OCI-LY7 (cell line): ENCODE data around the gene PRODH. TPM values are rescaled to one million over a fixed set of nuclear protein-coding genes. Genes with fewer than 3 reads are reported as not detected.
"Not testable (repeated sequence)": the region's sequence is repeated elsewhere in the genome, so short reads cannot be mapped to it uniquely, and the experiment has no call there.

Experiments
- BruUV-seq: library from RNA; stranded (reverse); fragments of 400-500 nt; replicated peaks from 2 replicates; lab custom pipeline; 2021; lab: Mats Ljungman, UMichigan
- CTCF ChIA-PET: fragments of 300-600 bp; sonication (Branson Sonifier 250); formaldehyde crosslinking; loops from one replicate; lab custom pipeline; 2022; ENCODE audit warnings: antibody characterized with exemption; ENCODE audit not compliant: unreplicated experiment; lab: Charles Lee
- POLR2A ChIA-PET: fragments of 300-600 bp; sonication (Branson Sonifier 250); formaldehyde crosslinking; loops from one replicate; lab custom pipeline; 2022; ENCODE audit warnings: antibody characterized with exemption; lab: Charles Lee
- DNase-seq: peaks from one replicate; pipeline ENCODE4 v3.0.0-alpha.2; 2015; ENCODE audit warnings: low spot score
- H2AFZ ChIP-seq: fragments of 200-600 bp; sonication (generic), shearing (Covaris generic); 2 replicates; pipeline ENCODE4 v1.6.1; 2014; ENCODE audit warnings: mild to moderate bottlenecking, antibody characterized with exemption, low read length, moderate library complexity
- H3K27ac ChIP-seq: fragments of 200-600 bp; sonication (generic); 2 replicates; pipeline ENCODE4 v1.5.1; 2014; ENCODE audit warnings: mixed run types, low read depth, mild to moderate bottlenecking, moderate library complexity, low read length, inconsistent platforms; ENCODE audit not compliant: poor library complexity, severe bottlenecking
- H3K36me3 ChIP-seq: fragments of 200-600 bp; sonication (generic); 2 replicates; pipeline ENCODE4 v1.6.1; 2014; ENCODE audit warnings: mild to moderate bottlenecking, antibody characterized with exemption, low read length, moderate library complexity, mixed read lengths; ENCODE audit not compliant: insufficient read depth
- H3K4me1 ChIP-seq: fragments of 200-600 bp; sonication (generic); 2 replicates; pipeline ENCODE4 v1.5.1; 2014; ENCODE audit warnings: mild to moderate bottlenecking, low read length; ENCODE audit not compliant: insufficient read depth, poor library complexity, severe bottlenecking
- H3K4me2 ChIP-seq: fragments of 200-600 bp; sonication (generic); 2 replicates; pipeline ENCODE4 v1.6.1; 2014; ENCODE audit warnings: mild to moderate bottlenecking, low read length
- H3K4me3 ChIP-seq: fragments of 200-600 bp; sonication (generic); 2 replicates; pipeline ENCODE4 v1.5.1; 2014; ENCODE audit warnings: mild to moderate bottlenecking, low read depth, low read length; ENCODE audit not compliant: poor library complexity, severe bottlenecking
- H3K79me2 ChIP-seq: fragments of 200-600 bp; sonication (generic); 2 replicates; pipeline ENCODE4 v1.6.1; 2016; ENCODE audit warnings: low read depth, mild to moderate bottlenecking, low read length, moderate library complexity, mixed read lengths; ENCODE audit not compliant: insufficient read depth
- H3K9me2 ChIP-seq: fragments of 200-600 bp; sonication (generic); 2 replicates; pipeline ENCODE4 v1.6.1; 2016; ENCODE audit warnings: mild to moderate bottlenecking, low read length, mixed read lengths; ENCODE audit not compliant: insufficient read depth
- H3K9me3 ChIP-seq: fragments of 200-600 bp; sonication (generic); 2 replicates; pipeline ENCODE4 v1.6.1; 2014; ENCODE audit warnings: mild to moderate bottlenecking, mixed run types, low read length, mixed read lengths
- H4K20me1 ChIP-seq: fragments of 200-600 bp; sonication (generic); 2 replicates; pipeline ENCODE4 v1.6.1; 2014; ENCODE audit warnings: mild to moderate bottlenecking, antibody characterized with exemption, low read length, moderate library complexity, mixed read lengths; ENCODE audit not compliant: insufficient read depth
- CTCF ChIP-seq: fragments of 200-600 bp; sonication (generic); conservative IDR thresholded peaks from 2 replicates; pipeline ENCODE4 v1.5.1; 2014; ENCODE audit warnings: mild to moderate bottlenecking, antibody characterized with exemption, low read length, moderate library complexity, mixed read lengths
- EZH2phosphoT487 ChIP-seq: fragments of 200-600 bp; sonication (generic); IDR thresholded peaks from 2 replicates; pipeline ENCODE4 v1.6.1; 2018; ENCODE audit warnings: low read depth, borderline replicate concordance, mild to moderate bottlenecking, mixed run types, antibody characterized with exemption, low read length, moderate library complexity, mixed read lengths
- intact Hi-C: fragments of 100-400 bp; cut with micrococcal nuclease; formaldehyde crosslinking; loops from one replicate; pipeline ENCODE4 v1.10.0; 2022; ENCODE audit not compliant: unreplicated experiment
- total RNA-seq, 2 experiments: library from RNA; depleted of rRNA in 1 of 2; stranded (reverse); fragments of >200 nt in 1 of 2; shearing (Covaris generic) in 1 of 2; gene quantifications; 2 replicates each; pipeline ENCODE4 v1.2.3, GENCODE V29; 2014 to 2022

PRODH gene
- total RNA-seq, 2 experiments from 2014 or later: not detected

- Histone ChIP-seq H3K36me3 (no peaks in the 10 kb centered on the region), H4K20me1 (no peaks in the 10 kb centered on the region), H3K9me3 (no peaks in the 10 kb centered on the region), H3K4me1 (no peaks in the 10 kb centered on the region), H3K27ac (no peak overlapping the region), H3K4me2 (no peak overlapping the region), H2AFZ (no peak overlapping the region), H3K79me2 (no peaks in the 10 kb centered on the region), H3K9me2 (no peaks in the 10 kb centered on the region), H3K4me3 (no peak overlapping the region)
- TF ChIP-seq CTCF: no peak
- TF ChIP-seq EZH2phosphoT487: no peak
- DNase-seq: no peak
- BruUV-seq: no TSS peak
- intact Hi-C loops: no loop called here
- POLR2A ChIA-PET: no interaction called here
- CTCF ChIA-PET: no interaction called here
These were observed 32.1 kb upstream of the PRODH start for GRCh38 chr22:18968011-18968749.

GRCh38 chr22:18967391-18968010, 31.4 kb upstream of the PRODH start:
- H4K20me1 ChIP-seq, H3K36me3 ChIP-seq, POLR2A ChIA-PET, BruUV-seq, H3K4me3 ChIP-seq, CTCF ChIA-PET, intact Hi-C loops, H3K4me2 ChIP-seq, H3K9me2 ChIP-seq, H3K4me1 ChIP-seq, DNase-seq, H2AFZ ChIP-seq, H3K9me3 ChIP-seq, H3K79me2 ChIP-seq, H3K27ac ChIP-seq: not testable (repeated sequence)

- POLR2A ChIA-PET: no interaction called here
- H3K36me3 ChIP-seq: no peaks in the 10 kb centered on the region
- BruUV-seq: no TSS peak
- no peak for DNase-seq
- CTCF ChIA-PET: no interaction called here
- H3K4me2 ChIP-seq: no peak overlapping the region
- no peak overlapping the region for H2AFZ ChIP-seq
- intact Hi-C loops: no loop called here
- no peak overlapping the region for H3K4me3 ChIP-seq
- H4K20me1 ChIP-seq: no peaks in the 10 kb centered on the region
- no peak for TF ChIP-seq EZH2phosphoT487
- no peak for TF ChIP-seq CTCF
- no peak overlapping the region for H3K27ac ChIP-seq
- H3K4me1 ChIP-seq: no peaks in the 10 kb centered on the region
- no peaks in the 10 kb centered on the region for H3K9me2 ChIP-seq
- no peaks in the 10 kb centered on the region for H3K79me2 ChIP-seq
- H3K9me3 ChIP-seq: no peaks in the 10 kb centered on the region
These were observed 30.7 kb upstream of the PRODH start for GRCh38 chr22:18966748-18967147.
